ENCODE results near the gene RAC2. TPM values are rescaled to one million over a fixed set of nuclear protein-coding genes. Genes with fewer than 3 reads are reported as not detected.

Gene RAC2
- total and polyA plus RNA-seq, 9 of the 15 experiments (the other 6 are each of a cell fraction or from before 2014, with no cell fraction given), result 22.7 to 103 (median 43.3) TPM

DNA sequence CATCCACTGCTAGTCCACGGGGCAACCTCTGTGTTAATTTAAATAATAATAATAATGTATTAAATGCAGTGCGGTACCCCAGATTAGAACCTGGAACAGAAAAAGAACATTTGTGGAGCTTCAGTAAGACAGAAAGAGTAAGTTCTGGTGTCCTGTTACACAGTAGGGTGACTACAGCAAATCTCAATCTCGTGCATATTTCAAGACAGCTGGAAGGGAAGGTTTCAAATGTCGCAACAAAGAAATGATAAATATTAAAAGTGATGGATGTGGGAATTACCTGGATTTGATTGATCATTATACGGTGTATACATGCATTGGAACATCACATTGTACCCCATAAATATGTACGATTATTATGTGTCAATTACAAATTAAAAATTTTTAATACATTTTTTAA, 1.7 kb upstream of the RAC2 start:
- Histone ChIP-seq H3K4me1 (replicated peaks in 1 of 2; ENCODE audit: control insufficient read depth in 2 of 2, insufficient read depth in 2 of 2, low read length in 2 of 2) (peaks cover 29 to 47% of the 10 kb centered on the region in 2 experiments), H3K9ac (ENCODE audit: insufficient read depth in 1 of 2, low read depth in 2 of 2, low read length in 2 of 2) (no peak overlapping the region; a peak in 1 of 4 replicates), H3K9me1 (ENCODE audit: control insufficient read depth, insufficient read depth, low read length) (no peaks in the 10 kb centered on the region), H3K4me2 (ENCODE audit: insufficient read depth, low read length) (no peak overlapping the region), H3K27ac (ENCODE audit: extremely low read depth, low read depth, low read length) (no peak overlapping the region), H4K20me1 (replicated peaks; ENCODE audit: control insufficient read depth, insufficient read depth, low read length) (no peaks in the 10 kb centered on the region; the same call in none of the 2 replicates), H3K27me3 (ENCODE audit: control insufficient read depth in 2 of 2, insufficient read depth in 2 of 2, low read length in 2 of 2) (no peaks in the 10 kb centered on the region), H2AFZ (ENCODE audit: low read depth, low read length) (peak overlapping the region; percentile 80; the same call in 1 of the 2 replicates), H3K9me3 (replicated peaks; ENCODE audit: control insufficient read depth, insufficient read depth, low read depth, low read length) (no peaks in the 10 kb centered on the region), H3K79me2 (ENCODE audit: control insufficient read depth, insufficient read depth, low read length) (peaks cover 33% of the 10 kb centered on the region), H3K4me3 (no peak overlapping the region), H3K36me3 (ENCODE audit: control insufficient read depth, insufficient read depth, low read length) (peaks cover 15% of the 10 kb centered on the region; the same call in 2 of the 3 replicates)
- no peak for TF ChIP-seq ZNF408 (CRISPR knock-in tag; IDR thresholded peaks at IDR 0.05; ENCODE audit: low read depth)
- peak; percentile 55 for TF ChIP-seq CEBPB (tag; IDR thresholded peaks at IDR 0.05)
- no peak for TF ChIP-seq HES1 (IDR thresholded peaks at IDR 0.05; ENCODE audit: low read depth)
- WGBS (ENCODE audit: insufficient coverage, low coverage, missing lambda C conversion rate), result 57% methylated on average over 6 of the region's 6 CpGs
- ChIA-PET POLR2A (no interaction called here), CTCF (ENCODE audit: low intra/inter-chr PET ratio) (no interaction called here)
- intact Hi-C loops (cut with micrococcal nuclease) (no loop called here), in situ Hi-C loops (cut with MboI) (no loop called here)
- BruUV-seq (replicated peaks), result no TSS peak
- no peak for ATAC-seq
- DNase-seq (ENCODE audit: extremely low read depth in 1 of 4, low spot score in 3 of 4), result no peak
- no peak for FAIRE-seq

- Histone ChIP-seq H2AFZ (ENCODE audit: low read depth, low read length) (peak overlapping the region; percentile 80; the same call in 1 of the 2 replicates), H3K4me3 (no peak overlapping the region), H4K20me1 (replicated peaks; ENCODE audit: control insufficient read depth, insufficient read depth, low read length) (no peaks in the 10 kb centered on the region; the same call in none of the 2 replicates), H3K9me1 (ENCODE audit: control insufficient read depth, insufficient read depth, low read length) (no peaks in the 10 kb centered on the region), H3K27ac (ENCODE audit: extremely low read depth, low read depth, low read length) (peak overlapping the region; percentile 44; the same call in 1 of the 3 replicates), H3K27me3 (ENCODE audit: control insufficient read depth in 2 of 2, insufficient read depth in 2 of 2, low read length in 2 of 2) (no peaks in the 10 kb centered on the region), H3K9ac (ENCODE audit: insufficient read depth in 1 of 2, low read depth in 2 of 2, low read length in 2 of 2) (peak overlapping the region in 1 of 2 experiments; percentile 71; a peak in 2 of 4 replicates), H3K9me3 (replicated peaks; ENCODE audit: control insufficient read depth, insufficient read depth, low read depth, low read length) (no peaks in the 10 kb centered on the region), H3K79me2 (ENCODE audit: control insufficient read depth, insufficient read depth, low read length) (peaks cover 39% of the 10 kb centered on the region), H3K4me2 (ENCODE audit: insufficient read depth, low read length) (no peak overlapping the region), H3K4me1 (replicated peaks in 1 of 2; ENCODE audit: control insufficient read depth in 2 of 2, insufficient read depth in 2 of 2, low read length in 2 of 2) (peaks cover 29 to 49% of the 10 kb centered on the region in 2 experiments), H3K36me3 (ENCODE audit: control insufficient read depth, insufficient read depth, low read length) (peaks cover 21% of the 10 kb centered on the region; the same call in 2 of the 3 replicates)
- ChIA-PET CTCF (ENCODE audit: low intra/inter-chr PET ratio) (no interaction called here), POLR2A (no interaction called here)
- no peak for DNase-seq (ENCODE audit: extremely low read depth in 1 of 4, low spot score in 3 of 4)
- in situ Hi-C loops (cut with MboI), result no loop called here
- no peak for FAIRE-seq
- WGBS (ENCODE audit: insufficient coverage, low coverage, missing lambda C conversion rate), result 77% methylated on average over 13 of the region's 22 CpGs
- TF ChIP-seq HIVEP1 (CRISPR knock-in tag; IDR thresholded peaks at IDR 0.05) (no peak), RBM25 (IDR thresholded peaks at IDR 0.05; ENCODE audit: low read depth, low read length, severe bottlenecking) (peak; percentile 6)
- intact Hi-C loops (cut with micrococcal nuclease), result no loop called here
- ATAC-seq, result no peak
- BruUV-seq (replicated peaks), result no TSS peak
Observed at GRCh38 chr22:37244922-37245722, 1.1 kb upstream of the RAC2 start.

Measured in K562 (cell line).